Tibial nerve (tissue), 4 donors: ENCODE results near the gene HOXA4. TPM values are rescaled to one million over a fixed set of nuclear protein-coding genes. Genes with fewer than 3 reads are reported as not detected.

ENCODE experiments used
- DNase-seq, 2 donors: peaks; one replicate each; pipeline ENCODE4 v3.0.0-alpha.2; 2019; ENCODE audit warnings: low spot score in 2 of 2
- H3K27ac ChIP-seq, 4 donors: fragments of 200-600 bp; sonication (generic) in 3 of 4; one replicate each; pipeline ENCODE4 v1.5.1; 2017 to 2019; ENCODE audit warnings: mild to moderate bottlenecking in 1 of 4
- H3K27me3 ChIP-seq, 2 donors: fragments of 200-600 bp; sonication (generic) in 1 of 2; one replicate each; pipeline versions ENCODE4 v1.5.1 to v1.6.0; 2017 to 2019
- H3K36me3 ChIP-seq, 3 donors: fragments of 200-600 bp; sonication (generic); one replicate each; pipeline ENCODE4 v1.5.1; 2018 to 2019
- H3K4me1 ChIP-seq, 4 donors: fragments of 200-600 bp; sonication (generic) in 3 of 4; one replicate each; pipeline ENCODE4 v1.5.1; 2017 to 2019
- H3K4me3 ChIP-seq, 4 donors: fragments of 200-600 bp; sonication (generic) in 3 of 4; one replicate each; pipeline ENCODE4 v1.5.1; 2017 to 2019; ENCODE audit warnings: mild to moderate bottlenecking in 1 of 4, moderate library complexity in 1 of 4
- H3K9me3 ChIP-seq, 4 donors: fragments of 200-600 bp; sonication (generic) in 3 of 4; one replicate each; pipeline ENCODE4 v1.5.1; 2017 to 2019
- EP300 ChIP-seq, 2 donors: sonication (generic); formaldehyde crosslinking; IDR thresholded peaks; one replicate each; pipeline ENCODE4 v1.6.1; 2017; ENCODE audit warnings: antibody characterized with exemption in 2 of 2, mild to moderate bottlenecking in 1 of 2
- POLR2A ChIP-seq, 2 donors: fragments of 450-650 bp; IDR thresholded peaks; one replicate each; pipeline ENCODE4 v1.6.1; 2017; ENCODE audit warnings: antibody characterized with exemption in 2 of 2, mild to moderate bottlenecking in 2 of 2, moderate library complexity in 2 of 2
- WGBS, 2 donors: methylation state at CpG; one replicate each; pipeline ENCODE4 v1.1.5; 2018; 5-methylcytosine and 5-hydroxymethylcytosine counted together
- total RNA-seq, 4 donors: library from RNA; depleted of rRNA; stranded (reverse); fragments of >200 nt; gene quantifications; one replicate each; pipeline ENCODE4 v1.1.0, GENCODE V29; 2016
- TF ChIP-seq, protein P1 (sequence below), 5 experiments: fragments of 200-600 bp in 3 of 5; fragments of 450-650 bp in 2 of 5; sonication (generic) in 3 of 5; IDR thresholded peaks; one replicate each; pipeline ENCODE4 v1.5.1; 2016 to 2019; ENCODE audit warnings: antibody characterized with exemption in 5 of 5, mild to moderate bottlenecking in 3 of 5, moderate library complexity in 2 of 5

The HOXA4 gene
- total RNA-seq, 4 donors from 2014 or later, result 4.4 to 6.3 (median 4.7) TPM

GRCh38 chr7:27123007-27123476 lies 7.5 kb downstream of the HOXA4 start:
- peak overlapping the region in 1 of 4 donors; percentile 9 for H3K4me3 ChIP-seq

DNA sequence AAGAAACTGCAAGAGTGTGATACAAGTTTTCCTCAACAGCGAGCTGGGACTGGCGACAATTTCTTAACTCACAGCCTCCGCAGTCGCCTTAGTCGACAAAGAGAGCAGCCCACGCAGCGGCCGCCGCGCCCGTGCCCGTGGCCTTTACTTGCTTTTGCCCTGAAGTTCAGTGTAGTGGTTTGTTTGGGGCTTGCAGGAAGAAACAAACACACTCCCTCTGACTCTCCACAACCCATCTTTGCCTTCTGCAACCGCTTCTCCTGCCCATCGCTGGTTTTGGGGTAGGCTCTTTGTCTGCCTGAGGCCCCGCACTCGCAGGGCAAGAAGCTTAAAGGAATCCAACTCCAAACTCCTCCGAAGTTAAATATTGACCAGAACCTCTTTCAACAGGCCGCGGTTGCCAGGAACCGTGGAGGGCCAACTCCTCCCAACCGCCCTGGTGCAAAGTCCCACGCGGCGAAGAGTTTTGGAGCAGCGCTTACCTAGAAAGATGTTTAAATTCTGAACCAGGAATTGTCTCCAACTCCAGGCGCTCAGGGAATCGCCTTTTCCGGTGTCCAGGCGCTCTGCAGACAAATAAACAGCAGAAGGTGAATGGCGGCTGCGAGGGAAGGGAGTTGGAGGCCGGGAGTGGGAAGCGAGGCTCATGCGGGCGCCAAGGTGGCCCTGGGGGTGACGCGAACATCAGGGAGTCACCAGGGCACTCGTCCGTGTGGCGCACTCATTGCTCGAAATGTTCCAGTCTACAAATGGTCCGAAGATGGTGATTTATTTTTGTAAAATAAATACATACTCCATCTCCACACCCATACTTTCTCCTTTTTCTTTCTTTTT lies 8.3 kb downstream of the HOXA4 start:
- Histone ChIP-seq H3K36me3 (peaks cover 0 to 25% (median 0%) of the 10 kb centered on the region in 3 donors), H3K27me3 (peaks cover 0 to 32% of the 10 kb centered on the region in 2 donors), H3K4me1 (peaks cover 0 to 56% (median 1%) of the 10 kb centered on the region in 4 donors), H3K4me3 (no peak overlapping the region), H3K9me3 (no peaks in the 10 kb centered on the region), H3K27ac (peak overlapping the region in 1 of 4 donors; percentile 59)
- TF ChIP-seq POLR2A (IDR thresholded peaks at IDR 0.05) (no peak), EP300 (IDR thresholded peaks at IDR 0.05) (no peak)
- TF ChIP-seq, protein P1, sequence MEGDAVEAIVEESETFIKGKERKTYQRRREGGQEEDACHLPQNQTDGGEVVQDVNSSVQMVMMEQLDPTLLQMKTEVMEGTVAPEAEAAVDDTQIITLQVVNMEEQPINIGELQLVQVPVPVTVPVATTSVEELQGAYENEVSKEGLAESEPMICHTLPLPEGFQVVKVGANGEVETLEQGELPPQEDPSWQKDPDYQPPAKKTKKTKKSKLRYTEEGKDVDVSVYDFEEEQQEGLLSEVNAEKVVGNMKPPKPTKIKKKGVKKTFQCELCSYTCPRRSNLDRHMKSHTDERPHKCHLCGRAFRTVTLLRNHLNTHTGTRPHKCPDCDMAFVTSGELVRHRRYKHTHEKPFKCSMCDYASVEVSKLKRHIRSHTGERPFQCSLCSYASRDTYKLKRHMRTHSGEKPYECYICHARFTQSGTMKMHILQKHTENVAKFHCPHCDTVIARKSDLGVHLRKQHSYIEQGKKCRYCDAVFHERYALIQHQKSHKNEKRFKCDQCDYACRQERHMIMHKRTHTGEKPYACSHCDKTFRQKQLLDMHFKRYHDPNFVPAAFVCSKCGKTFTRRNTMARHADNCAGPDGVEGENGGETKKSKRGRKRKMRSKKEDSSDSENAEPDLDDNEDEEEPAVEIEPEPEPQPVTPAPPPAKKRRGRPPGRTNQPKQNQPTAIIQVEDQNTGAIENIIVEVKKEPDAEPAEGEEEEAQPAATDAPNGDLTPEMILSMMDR (IDR thresholded peaks at IDR 0.05), result no peak
- 61 to 62% methylated on average over 42 of the region's 42 CpGs for WGBS, 2 donors
- DNase-seq, result no peak

More at GRCh38 chr7:27123007-27123476, 7.5 kb downstream of the HOXA4 start:
- TF ChIP-seq, protein P1 (IDR thresholded peaks at IDR 0.05), result no peak
- TF ChIP-seq POLR2A (IDR thresholded peaks at IDR 0.05), result no peak
- TF ChIP-seq EP300 (IDR thresholded peaks at IDR 0.05), result no peak
- H3K27me3 ChIP-seq, result peaks cover 0 to 31% of the 10 kb centered on the region in 2 donors
- H3K9me3 ChIP-seq, result no peaks in the 10 kb centered on the region
- peaks cover 0 to 56% (median 1%) of the 10 kb centered on the region in 4 donors for H3K4me1 ChIP-seq
- DNase-seq, result no peak
- WGBS, 2 donors, result 40 to 42% methylated on average over 13 to 14 of the region's 14 CpGs
- H3K27ac ChIP-seq, result peak overlapping the region in 2 of 4 donors; percentile 22 to 59
- H3K36me3 ChIP-seq, result peaks cover 0 to 18% (median 0%) of the 10 kb centered on the region in 3 donors

DNA sequence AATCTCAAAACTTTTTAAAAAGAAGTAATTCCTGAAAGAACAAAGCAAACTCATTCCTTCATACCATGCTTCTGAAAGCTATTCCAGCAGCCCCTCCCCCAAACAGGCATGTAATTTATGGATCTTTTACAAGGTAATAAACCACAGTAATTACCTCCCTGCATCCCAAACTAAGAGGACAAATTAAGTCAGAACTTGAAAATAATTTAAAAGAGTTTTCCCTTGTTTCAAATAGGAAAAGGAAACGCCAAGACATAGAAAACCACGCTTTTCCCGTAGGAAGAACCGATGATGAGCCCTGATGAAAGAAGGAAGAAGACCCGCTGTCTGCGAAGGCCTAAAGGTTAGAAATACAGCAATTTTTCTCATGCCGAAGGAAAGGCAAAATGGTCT lies 8.9 kb downstream of the HOXA4 start:
- TF ChIP-seq POLR2A (IDR thresholded peaks at IDR 0.05) (no peak), EP300 (IDR thresholded peaks at IDR 0.05) (no peak)
- TF ChIP-seq, protein P1 (IDR thresholded peaks at IDR 0.05), result no peak
- Histone ChIP-seq H3K9me3 (no peaks in the 10 kb centered on the region), H3K36me3 (peaks cover 0 to 25% (median 0%) of the 10 kb centered on the region in 3 donors), H3K4me3 (no peak overlapping the region), H3K4me1 (peaks cover 0 to 60% (median 1%) of the 10 kb centered on the region in 4 donors), H3K27ac (peak overlapping the region in 1 of 4 donors; percentile 59), H3K27me3 (peaks cover 0 to 29% of the 10 kb centered on the region in 2 donors)
- 70 to 82% methylated on average over 7 of the region's 7 CpGs for WGBS, 2 donors
- DNase-seq, result no peak

- H3K27ac ChIP-seq, result no peak overlapping the region
- 63 to 68% methylated on average over 1 of the region's 1 CpG for WGBS, 2 donors
These were observed 11.1 kb downstream of the HOXA4 start for GRCh38 chr7:27119412-27119911.

More at GRCh38 chr7:27119412-27119911, 11.1 kb downstream of the HOXA4 start:
- H3K36me3 ChIP-seq, result peaks cover 0 to 23% (median 0%) of the 10 kb centered on the region in 3 donors
- no peak for DNase-seq
- H3K9me3 ChIP-seq, result no peaks in the 10 kb centered on the region
- H3K27me3 ChIP-seq, result peaks cover 0 to 38% of the 10 kb centered on the region in 2 donors
- TF ChIP-seq, protein P1 (IDR thresholded peaks at IDR 0.05), result no peak
- TF ChIP-seq EP300 (IDR thresholded peaks at IDR 0.05) (no peak), POLR2A (IDR thresholded peaks at IDR 0.05) (no peak)
- peaks cover 0 to 50% (median 1%) of the 10 kb centered on the region in 4 donors for H3K4me1 ChIP-seq
- H3K4me3 ChIP-seq, result no peak overlapping the region
